ENCODE data around the gene GNB5.

GRCh38 chr15:52207191-52207590, 16.0 kb upstream of the GNB5 start:
- TF ChIP-seq POLR2A (IDR thresholded peaks at IDR 0.05; ENCODE audit: low read depth, low read length), result no peak
- no peak for TF ChIP-seq TAF1 (IDR thresholded peaks at IDR 0.05; ENCODE audit: borderline replicate concordance, low read depth, low read length)
- TF ChIP-seq POLR2AphosphoS5 (IDR thresholded peaks at IDR 0.05; ENCODE audit: low read depth, low read length), result no peak

All from GM12892 (cell line).